GM12864 (cell line): ENCODE results near the gene NFASC.

Source experiments
- DNase-seq: peaks from one replicate; pipeline ENCODE4 v3.0.0-alpha.2; 2011; ENCODE audit warnings: low read depth
- H3K4me3 ChIP-seq: 2 replicates; pipeline ENCODE4 v1.5.1; 2011; ENCODE audit warnings: mild to moderate bottlenecking, low read depth, low read length, control low read depth
- CTCF ChIP-seq: IDR thresholded peaks from 2 replicates; pipeline ENCODE4 v1.5.1; 2011; ENCODE audit warnings: low read depth, mild to moderate bottlenecking, moderate library complexity, low read length, control low read depth, inconsistent platforms; ENCODE audit errors: missing control alignments

The NFASC gene

GRCh38 chr1:204909109-204909508 is 38.4 kb downstream of the NFASC start:
- no peak for DNase-seq
- no peak for TF ChIP-seq CTCF
- no peak overlapping the region for H3K4me3 ChIP-seq

GRCh38 chr1:204915861-204916495 is 45.3 kb downstream of the NFASC start:
- TF ChIP-seq CTCF = no peak
- H3K4me3 ChIP-seq = no peak overlapping the region
- no peak for DNase-seq

GRCh38 chr1:204917802-204918201 is 47.1 kb downstream of the NFASC start:
- DNase-seq = no peak
- H3K4me3 ChIP-seq = no peak overlapping the region
- TF ChIP-seq CTCF = no peak

GRCh38 chr1:204920511-204920910 is 49.8 kb downstream of the NFASC start:
- no peak for DNase-seq
- no peak for TF ChIP-seq CTCF
- no peak overlapping the region for H3K4me3 ChIP-seq

- H3K4me3 ChIP-seq = no peak overlapping the region
- no peak for TF ChIP-seq CTCF
- no peak for DNase-seq
Observed at GRCh38 chr1:204920967-204921366, 50.3 kb downstream of the NFASC start.

GRCh38 chr1:204921855-204922516 is 51.3 kb downstream of the NFASC start:
- no peak for DNase-seq
- no peak for TF ChIP-seq CTCF
- H3K4me3 ChIP-seq = no peak overlapping the region

GRCh38 chr1:204923201-204923600 is 52.5 kb downstream of the NFASC start:
- DNase-seq = no peak
- no peak for TF ChIP-seq CTCF
- no peak overlapping the region for H3K4me3 ChIP-seq
